ENCODE data around the gene SIDT2.

The SIDT2 gene

DNA sequence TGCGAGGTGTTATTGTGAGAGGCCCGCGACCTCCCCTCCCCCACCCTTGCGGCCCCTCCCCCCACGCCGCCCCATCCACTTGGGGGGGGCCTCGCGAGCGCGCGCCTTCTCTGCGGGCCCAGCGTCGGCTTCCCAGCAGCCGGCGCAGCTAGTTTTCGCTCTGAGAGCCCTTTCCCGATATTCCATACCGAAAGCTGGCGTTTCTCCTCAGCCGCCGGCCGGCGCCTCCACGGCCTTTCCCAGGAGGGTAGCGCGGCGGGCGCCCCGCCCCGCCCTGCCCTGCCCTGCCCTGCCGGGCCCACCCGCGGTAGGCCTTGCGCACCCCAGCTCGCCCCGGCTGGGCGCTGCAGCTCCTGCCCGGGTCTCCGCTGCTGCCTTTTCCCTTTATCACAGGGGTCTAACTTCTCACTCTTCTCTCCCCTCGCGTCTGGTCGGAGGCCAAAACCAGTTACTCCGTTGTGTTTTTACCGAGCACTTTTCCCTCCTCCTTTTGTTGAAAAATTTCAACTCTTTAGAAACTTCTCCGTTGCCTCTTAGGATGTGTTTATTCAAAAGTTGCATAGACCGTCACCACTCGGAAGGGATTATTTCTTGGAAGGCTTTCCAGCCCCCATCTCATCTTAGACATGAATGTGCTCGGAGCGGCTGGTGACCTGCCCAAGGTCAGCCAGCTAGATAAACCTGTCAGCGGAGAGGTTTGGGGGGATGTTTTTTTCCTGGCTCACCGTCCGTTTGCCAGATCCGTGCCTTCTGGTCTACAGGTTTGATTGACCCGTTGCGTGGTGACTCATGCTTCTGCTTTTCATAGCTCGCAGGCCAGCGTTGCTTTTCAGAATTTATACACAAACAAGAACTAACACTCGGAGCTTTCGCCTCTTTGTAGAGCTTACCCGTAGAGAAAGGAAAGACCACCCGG lies 33.8 kb upstream of the SIDT2 start:
- peak overlapping the region; percentile 93 for H3K4me3 ChIP-seq (ENCODE audit: low read depth, low read length)
- TF ChIP-seq, protein P1, sequence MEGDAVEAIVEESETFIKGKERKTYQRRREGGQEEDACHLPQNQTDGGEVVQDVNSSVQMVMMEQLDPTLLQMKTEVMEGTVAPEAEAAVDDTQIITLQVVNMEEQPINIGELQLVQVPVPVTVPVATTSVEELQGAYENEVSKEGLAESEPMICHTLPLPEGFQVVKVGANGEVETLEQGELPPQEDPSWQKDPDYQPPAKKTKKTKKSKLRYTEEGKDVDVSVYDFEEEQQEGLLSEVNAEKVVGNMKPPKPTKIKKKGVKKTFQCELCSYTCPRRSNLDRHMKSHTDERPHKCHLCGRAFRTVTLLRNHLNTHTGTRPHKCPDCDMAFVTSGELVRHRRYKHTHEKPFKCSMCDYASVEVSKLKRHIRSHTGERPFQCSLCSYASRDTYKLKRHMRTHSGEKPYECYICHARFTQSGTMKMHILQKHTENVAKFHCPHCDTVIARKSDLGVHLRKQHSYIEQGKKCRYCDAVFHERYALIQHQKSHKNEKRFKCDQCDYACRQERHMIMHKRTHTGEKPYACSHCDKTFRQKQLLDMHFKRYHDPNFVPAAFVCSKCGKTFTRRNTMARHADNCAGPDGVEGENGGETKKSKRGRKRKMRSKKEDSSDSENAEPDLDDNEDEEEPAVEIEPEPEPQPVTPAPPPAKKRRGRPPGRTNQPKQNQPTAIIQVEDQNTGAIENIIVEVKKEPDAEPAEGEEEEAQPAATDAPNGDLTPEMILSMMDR (IDR thresholded peaks at IDR 0.05; ENCODE audit: low read depth, low read length): no peak

DNA sequence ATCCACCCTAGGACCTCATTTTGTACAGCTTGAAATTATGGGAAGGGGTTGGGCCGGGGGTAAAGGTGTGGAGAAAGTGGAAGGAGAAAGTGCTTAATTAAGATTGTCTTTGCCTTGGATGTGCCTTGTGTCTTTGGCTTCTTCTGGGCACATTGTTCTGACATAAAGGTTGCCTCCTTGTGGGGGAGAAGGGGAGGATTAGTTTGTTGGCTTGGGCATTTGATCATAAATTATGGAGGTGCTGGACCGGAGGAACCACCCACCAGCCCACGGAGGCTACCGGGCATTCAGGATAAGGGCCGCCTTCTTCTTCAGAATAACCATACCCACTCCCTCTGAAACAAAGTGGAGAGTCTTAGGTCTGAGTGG lies 33.2 kb upstream of the SIDT2 start:
- peak overlapping the region; percentile 93 for H3K4me3 ChIP-seq (ENCODE audit: low read depth, low read length)
- TF ChIP-seq, protein P1 (IDR thresholded peaks at IDR 0.05; ENCODE audit: low read depth, low read length): no peak

DNA sequence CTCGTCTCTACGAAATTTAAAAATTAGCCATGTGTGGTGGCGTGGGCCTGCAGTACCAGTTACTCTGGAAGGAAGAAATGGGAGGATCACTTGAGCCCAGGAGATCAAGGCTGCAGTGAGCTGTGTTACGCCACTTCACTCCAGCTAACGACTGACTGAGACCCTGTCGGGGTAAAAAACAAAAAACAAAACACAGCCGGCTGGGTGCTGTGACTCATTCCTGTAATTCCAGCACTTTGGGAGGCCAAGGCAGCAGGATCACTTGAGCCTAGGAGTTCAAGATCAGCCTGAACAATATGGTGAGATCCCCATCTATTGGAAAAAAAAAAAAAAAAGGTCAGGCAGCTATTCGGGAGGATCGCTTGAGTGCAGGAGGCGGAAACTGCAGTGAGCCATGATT lies 32.0 kb upstream of the SIDT2 start:
- H3K4me3 ChIP-seq (ENCODE audit: low read depth, low read length): no peak overlapping the region

DNA sequence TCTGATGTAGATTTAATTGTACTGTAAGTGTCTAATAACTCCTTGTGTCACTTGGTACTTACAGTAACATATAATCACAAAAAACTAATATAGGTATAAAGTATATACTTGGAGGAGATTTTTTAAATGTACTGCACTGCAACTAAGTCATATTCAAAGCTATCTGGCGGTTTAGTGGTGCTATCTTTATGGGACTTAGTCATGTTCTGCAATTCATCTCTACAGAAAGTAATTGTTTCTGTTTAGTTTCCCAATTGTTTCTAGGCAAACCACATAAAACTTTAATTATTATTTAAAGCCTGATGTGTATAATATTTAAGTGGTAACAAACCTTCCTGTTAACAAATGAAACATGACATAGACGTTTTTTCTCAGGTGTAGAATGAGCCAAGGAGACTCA lies 26.5 kb upstream of the SIDT2 start:
- TF ChIP-seq, protein P1 (IDR thresholded peaks at IDR 0.05; ENCODE audit: low read depth, low read length): no peak
- H3K4me3 ChIP-seq (ENCODE audit: low read depth, low read length): no peak overlapping the region

More for the DNA sequence above, 32.0 kb upstream of the SIDT2 start:
- TF ChIP-seq, protein P1 (IDR thresholded peaks at IDR 0.05; ENCODE audit: low read depth, low read length): no peak

DNA sequence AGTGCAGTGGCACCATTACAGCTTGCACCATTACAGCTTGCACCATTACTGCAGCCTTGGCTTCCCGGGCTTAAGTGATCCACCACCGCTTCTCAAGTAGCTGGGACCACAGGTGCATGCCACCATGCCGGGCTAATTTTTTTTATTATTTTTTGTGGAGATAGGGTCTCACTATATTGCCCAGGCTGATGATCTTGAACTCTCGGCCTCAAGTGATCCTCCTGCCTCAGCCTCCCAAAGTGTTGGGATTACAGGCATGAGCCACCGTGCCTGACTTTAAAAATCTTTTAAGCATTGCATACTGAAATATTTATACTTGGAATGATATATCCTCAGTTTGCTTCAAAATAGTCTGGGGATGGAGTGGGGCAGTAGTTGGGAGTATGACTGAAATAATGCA lies 24.1 kb upstream of the SIDT2 start:
- TF ChIP-seq, protein P1 (IDR thresholded peaks at IDR 0.05; ENCODE audit: low read depth, low read length): no peak

DNA sequence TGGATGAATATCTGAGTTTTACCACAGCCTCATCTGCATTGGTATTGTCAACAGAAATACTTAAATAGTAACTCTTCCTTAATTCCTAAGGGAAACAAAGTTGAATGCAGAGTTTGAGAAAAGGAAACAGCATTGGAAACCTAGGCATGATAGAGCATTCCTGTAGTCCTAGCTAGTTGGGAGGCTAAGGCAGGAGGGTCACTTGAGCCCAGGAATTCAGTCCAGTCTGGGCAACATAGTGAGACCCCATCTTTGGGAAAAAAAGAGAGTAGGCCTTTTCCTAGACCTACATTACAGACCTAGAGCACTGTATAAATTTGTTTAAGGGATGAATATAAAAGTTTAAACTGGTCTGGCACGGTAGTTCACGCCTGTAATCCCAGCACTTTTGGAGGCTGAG lies 21.0 kb upstream of the SIDT2 start:
- TF ChIP-seq, protein P1 (IDR thresholded peaks at IDR 0.05; ENCODE audit: low read depth, low read length): no peak
- H3K4me3 ChIP-seq (ENCODE audit: low read depth, low read length): no peak overlapping the region

More for the DNA sequence above, 24.1 kb upstream of the SIDT2 start:
- no peak overlapping the region for H3K4me3 ChIP-seq (ENCODE audit: low read depth, low read length)

DNA sequence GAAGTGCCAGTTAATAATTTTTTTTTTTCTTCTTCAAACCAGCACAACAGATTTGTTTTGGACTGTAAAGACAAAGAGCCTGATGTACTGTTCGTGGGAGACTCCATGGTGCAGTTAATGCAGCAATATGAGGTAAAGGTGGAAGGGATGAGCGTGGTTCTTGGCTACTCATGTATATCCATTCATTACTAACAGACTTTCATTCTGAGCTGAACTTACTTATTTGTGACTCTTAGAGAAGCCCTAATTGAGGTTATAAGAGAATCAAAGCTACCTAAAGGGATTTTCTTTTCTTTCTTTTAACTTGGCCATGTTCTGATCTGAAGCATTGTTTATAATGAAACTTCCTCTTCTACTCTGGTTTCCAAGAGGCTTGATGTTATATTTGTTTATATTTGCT lies 18.7 kb upstream of the SIDT2 start:
- H3K4me3 ChIP-seq (ENCODE audit: low read depth, low read length): no peak overlapping the region
- TF ChIP-seq, protein P1 (IDR thresholded peaks at IDR 0.05; ENCODE audit: low read depth, low read length): no peak
